Lung (tissue), 12 donors: ENCODE results near the gene ST3GAL3. TPM values are rescaled to one million over a fixed set of nuclear protein-coding genes. Genes with fewer than 3 reads are reported as not detected.

Experiments used
- ATAC-seq: fragments of 200-7000 bp; cut with Tn5 transposase; one replicate; pipeline ENCODE4 v1.9.1; 2020; ENCODE audit warnings: moderate number of reproducible peaks; ENCODE audit not compliant: insufficient read depth, low FRiP score
- DNase-seq, 3 donors: peaks; one replicate each; pipeline ENCODE4 v3.0.0-alpha.2; 2013 to 2017
- H3K27ac ChIP-seq, 2 donors: one replicate each; pipeline ENCODE4 v1.5.1; 2013; ENCODE audit warnings: mild to moderate bottlenecking in 2 of 2, moderate library complexity in 2 of 2, control low read depth in 1 of 2, inconsistent platforms in 1 of 2, low read depth in 1 of 2, low read length in 1 of 2
- H3K27me3 ChIP-seq, 3 donors: one replicate each; pipeline ENCODE4 v1.5.1; 2013; ENCODE audit warnings: low read length in 2 of 3; ENCODE audit not compliant: control insufficient read depth in 3 of 3, insufficient read depth in 3 of 3
- H3K36me3 ChIP-seq, 4 donors: one replicate each; pipeline ENCODE4 v1.5.1; 2013; ENCODE audit warnings: low read length in 4 of 4, mild to moderate bottlenecking in 1 of 4, moderate library complexity in 1 of 4; ENCODE audit not compliant: control insufficient read depth in 4 of 4, insufficient read depth in 4 of 4
- H3K4me1 ChIP-seq, 5 donors: one replicate each; pipeline ENCODE4 v1.5.1; 2013; ENCODE audit warnings: low read length in 5 of 5, mild to moderate bottlenecking in 2 of 5, moderate library complexity in 1 of 5; ENCODE audit not compliant: control insufficient read depth in 5 of 5, insufficient read depth in 5 of 5
- H3K4me3 ChIP-seq: one replicate; pipeline ENCODE4 v1.5.1; 2013; ENCODE audit warnings: mild to moderate bottlenecking, control low read depth, moderate library complexity
- H3K9ac ChIP-seq, 2 donors: one replicate each; pipeline ENCODE4 v1.5.1; 2013; ENCODE audit warnings: low read length in 2 of 2, control low read depth in 1 of 2; ENCODE audit not compliant: insufficient read depth in 1 of 2
- H3K9me3 ChIP-seq, 4 donors: one replicate each; pipeline ENCODE4 v1.5.1; 2013; ENCODE audit warnings: low read length in 3 of 4, mild to moderate bottlenecking in 1 of 4, moderate library complexity in 1 of 4; ENCODE audit not compliant: control insufficient read depth in 4 of 4, insufficient read depth in 3 of 4
- WGBS, 2 donors: extraction: QIAGEN DNeasy Blood & Tissue Kit; methylation state at CpG; one replicate each; pipeline ENCODE4 v1.1.7; 2013; 5-methylcytosine and 5-hydroxymethylcytosine counted together
- polyA plus RNA-seq, 2 donors: library from polyadenylated mRNA; stranded (reverse); fragments of 200-250 nt; gene quantifications; one replicate each; pipeline ENCODE4 v1.2.1, GENCODE V29; 2013
- total RNA-seq, 2 donors: library from RNA; depleted of rRNA in 1 of 2; stranded (reverse); fragments of >200 nt in 1 of 2; gene quantifications; one replicate each; pipeline ENCODE4 v1.2.1, GENCODE V29; 2014 to 2021
- TF ChIP-seq, protein P1 (sequence below): IDR thresholded peaks from 2 replicates; pipeline ENCODE4 v1.5.1; 2012; ENCODE audit warnings: mild to moderate bottlenecking; ENCODE audit errors: control extremely low read depth, extremely low read depth
- donor health status: control.
- donor health status: control.
- donor health status: Bipolar disorder and iron deficiency.
- donor health status: healthy.
- donor health status: DM: yes; HTN: yes; CAD: no.

Gene ST3GAL3
- total and polyA plus RNA-seq, 4 donors: 8.4 to 28.0 (median 17.1) TPM

DNA sequence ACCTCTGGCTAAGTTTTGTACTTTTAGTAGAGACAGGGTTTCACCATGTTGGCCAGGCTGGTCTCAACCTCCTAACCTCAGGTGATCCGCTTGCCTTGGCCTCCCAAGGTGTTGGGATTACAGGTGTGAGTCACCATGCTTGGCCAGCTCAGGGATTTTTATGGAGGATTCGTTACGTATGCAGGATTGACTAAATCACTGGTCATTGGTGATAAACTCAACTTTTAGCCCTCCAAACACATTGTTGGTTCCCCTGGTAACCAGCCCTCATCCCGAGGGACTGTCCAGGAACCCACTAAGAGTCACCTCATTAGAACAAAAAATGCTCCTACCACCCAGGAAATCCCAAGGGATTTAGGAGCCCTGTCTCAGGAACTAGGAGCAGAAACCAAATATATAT, 40.4 kb downstream of the ST3GAL3 start:
- H3K27ac ChIP-seq: no peak overlapping the region
- H3K36me3 ChIP-seq: peaks cover 0 to 5% (median 2%) of the 10 kb centered on the region in 4 donors
- H3K27me3 ChIP-seq: no peaks in the 10 kb centered on the region
- DNase-seq (no peak), ATAC-seq (no peak)
- WGBS, 2 donors: 86 to 99% methylated on average over 4 of the region's 4 CpGs
- TF ChIP-seq, protein P1, sequence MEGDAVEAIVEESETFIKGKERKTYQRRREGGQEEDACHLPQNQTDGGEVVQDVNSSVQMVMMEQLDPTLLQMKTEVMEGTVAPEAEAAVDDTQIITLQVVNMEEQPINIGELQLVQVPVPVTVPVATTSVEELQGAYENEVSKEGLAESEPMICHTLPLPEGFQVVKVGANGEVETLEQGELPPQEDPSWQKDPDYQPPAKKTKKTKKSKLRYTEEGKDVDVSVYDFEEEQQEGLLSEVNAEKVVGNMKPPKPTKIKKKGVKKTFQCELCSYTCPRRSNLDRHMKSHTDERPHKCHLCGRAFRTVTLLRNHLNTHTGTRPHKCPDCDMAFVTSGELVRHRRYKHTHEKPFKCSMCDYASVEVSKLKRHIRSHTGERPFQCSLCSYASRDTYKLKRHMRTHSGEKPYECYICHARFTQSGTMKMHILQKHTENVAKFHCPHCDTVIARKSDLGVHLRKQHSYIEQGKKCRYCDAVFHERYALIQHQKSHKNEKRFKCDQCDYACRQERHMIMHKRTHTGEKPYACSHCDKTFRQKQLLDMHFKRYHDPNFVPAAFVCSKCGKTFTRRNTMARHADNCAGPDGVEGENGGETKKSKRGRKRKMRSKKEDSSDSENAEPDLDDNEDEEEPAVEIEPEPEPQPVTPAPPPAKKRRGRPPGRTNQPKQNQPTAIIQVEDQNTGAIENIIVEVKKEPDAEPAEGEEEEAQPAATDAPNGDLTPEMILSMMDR: no peak
- no peak overlapping the region for H3K4me3 ChIP-seq
- H3K9ac ChIP-seq: no peak overlapping the region
- no peaks in the 10 kb centered on the region for H3K4me1 ChIP-seq
- no peaks in the 10 kb centered on the region for H3K9me3 ChIP-seq

- TF ChIP-seq, protein P1: no peak
- DNase-seq (no peak), ATAC-seq (no peak)
- Histone ChIP-seq H3K9me3 (no peaks in the 10 kb centered on the region), H3K4me3 (no peak overlapping the region), H3K9ac (no peak overlapping the region), H3K27me3 (no peaks in the 10 kb centered on the region), H3K27ac (no peak overlapping the region), H3K4me1 (no peaks in the 10 kb centered on the region), H3K36me3 (no peaks in the 10 kb centered on the region)
- WGBS, 2 donors: 85 to 88% methylated on average over 1 of the region's 1 CpG
Observed at GRCh38 chr1:43750083-43750482, 42.7 kb downstream of the ST3GAL3 start.

GRCh38 chr1:43753422-43753821, 46.1 kb downstream of the ST3GAL3 start:
- DNase-seq (no peak), ATAC-seq (no peak)
- H3K9ac ChIP-seq: no peak overlapping the region
- no peaks in the 10 kb centered on the region for H3K9me3 ChIP-seq
- no peak overlapping the region for H3K27ac ChIP-seq
- H3K36me3 ChIP-seq: no peaks in the 10 kb centered on the region
- TF ChIP-seq, protein P1: no peak
- 63 to 89% methylated on average over 1 of the region's 1 CpG for WGBS, 2 donors
- H3K4me1 ChIP-seq: no peaks in the 10 kb centered on the region
- no peaks in the 10 kb centered on the region for H3K27me3 ChIP-seq
- no peak overlapping the region for H3K4me3 ChIP-seq

DNA sequence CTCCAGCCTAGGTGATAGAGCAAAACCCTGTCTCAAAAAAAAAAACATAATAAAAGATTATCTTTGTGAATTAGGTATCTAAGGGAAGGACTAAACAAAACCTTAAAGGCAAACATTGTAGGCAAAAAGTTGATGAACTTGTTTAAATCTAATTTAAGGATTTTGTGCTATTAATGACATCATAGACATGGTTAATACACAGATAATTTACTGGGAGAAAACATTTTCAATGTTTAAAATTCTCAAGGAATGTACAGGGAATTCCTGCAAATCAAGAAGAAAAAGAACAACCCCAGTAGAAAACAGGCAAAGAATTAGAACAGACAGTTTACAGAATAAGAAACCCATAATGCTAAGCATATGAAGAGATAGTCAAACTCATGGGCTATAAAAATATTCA, 47.6 kb downstream of the ST3GAL3 start:
- H3K27me3 ChIP-seq: no peaks in the 10 kb centered on the region
- TF ChIP-seq, protein P1: no peak
- DNase-seq (no peak), ATAC-seq (no peak)
- no peaks in the 10 kb centered on the region for H3K9me3 ChIP-seq
- no peak overlapping the region for H3K27ac ChIP-seq
- no peaks in the 10 kb centered on the region for H3K36me3 ChIP-seq
- H3K4me3 ChIP-seq: no peak overlapping the region
- H3K9ac ChIP-seq: no peak overlapping the region
- no peaks in the 10 kb centered on the region for H3K4me1 ChIP-seq
